ENCODE data around the gene LTC4S. TPM values are rescaled to one million over a fixed set of nuclear protein-coding genes. Genes with fewer than 3 reads are reported as not detected.

Gene LTC4S
- total and polyA plus RNA-seq, 2 donors (not counting 3 experiments of a cell fraction or from before 2014, with no cell fraction given): 0.95 to 6.3 TPM

DNA sequence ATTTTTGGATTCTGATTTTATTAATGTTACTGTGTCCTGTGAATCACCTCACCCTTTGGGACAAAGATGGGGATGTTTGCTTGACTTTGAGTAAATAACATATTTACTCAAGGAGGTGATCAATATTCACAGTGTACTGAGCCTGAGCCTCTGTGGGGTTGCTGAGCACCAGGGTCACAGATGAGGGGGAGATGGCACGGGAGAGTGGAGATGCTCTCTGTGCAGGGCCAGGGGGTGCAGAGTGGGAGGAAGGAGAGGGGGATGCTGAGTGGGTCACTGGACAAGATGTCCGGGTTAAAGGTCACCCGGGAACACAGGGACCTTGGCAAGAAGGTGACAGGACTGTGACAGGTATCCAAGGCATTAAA is 30.9 kb downstream of the LTC4S start:
- ChIA-PET CTCF (interaction anchor here (1.6 kb wide), 1 partner anchor 23 kb away, joined by 8 read pairs; no protein-coding TSS in a partner anchor), POLR2A (no interaction called here)
- Histone ChIP-seq H3K4me1 (ENCODE audit: control insufficient read depth, extremely low read depth, insufficient read depth, low read length) (peaks cover 23% of the 10 kb centered on the region), H3K4me2 (ENCODE audit: insufficient read depth, low read length) (no peak overlapping the region), H3K36me3 (ENCODE audit: control insufficient read depth in 2 of 2, extremely low read depth in 1 of 2, insufficient read depth in 2 of 2, low read length in 2 of 2) (peaks cover 30 to 52% of the 10 kb centered on the region in 2 experiments), H3K27ac (ENCODE audit: insufficient read depth, low read depth, low read length) (no peak overlapping the region), H3K9me1 (replicated peaks; ENCODE audit: control insufficient read depth, extremely low read depth, insufficient read depth, low read length) (no peaks in the 10 kb centered on the region), H2AFZ (ENCODE audit: low read depth, low read length) (no peak overlapping the region), H3K9me3 (replicated peaks; ENCODE audit: control insufficient read depth, insufficient read depth, low read length) (no peaks in the 10 kb centered on the region), H3K9ac (replicated peaks; ENCODE audit: extremely low read depth, insufficient read depth, low read length) (no peak overlapping the region), H3K27me3 (ENCODE audit: control insufficient read depth in 2 of 2, insufficient read depth in 2 of 2, low read length in 2 of 2) (no peaks in the 10 kb centered on the region), H3K4me3 (replicated peaks in 1 of 3; ENCODE audit: insufficient read depth in 1 of 3, low read depth in 1 of 3, low read length in 3 of 3) (no peak overlapping the region), H3K79me2 (ENCODE audit: control insufficient read depth, insufficient read depth, low read length) (peaks cover 56% of the 10 kb centered on the region), H4K20me1 (replicated peaks; ENCODE audit: control insufficient read depth, extremely low read depth, insufficient read depth, low read length) (peaks cover 10% of the 10 kb centered on the region)
- DNase-seq (ENCODE audit: low read depth, low spot score) (no peak), FAIRE-seq (no peak)
- dilution Hi-C loops (cut with MboI; ENCODE audit: extremely low pct_ligation_motif_present, low sequenced_read_pairs): no loop called here
- TF ChIP-seq, protein P1, sequence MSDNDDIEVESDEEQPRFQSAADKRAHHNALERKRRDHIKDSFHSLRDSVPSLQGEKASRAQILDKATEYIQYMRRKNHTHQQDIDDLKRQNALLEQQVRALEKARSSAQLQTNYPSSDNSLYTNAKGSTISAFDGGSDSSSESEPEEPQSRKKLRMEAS (IDR thresholded peaks at IDR 0.05; ENCODE audit: insufficient read depth, insufficient read length): no peak
- TF ChIP-seq POLR2AphosphoS5 (IDR thresholded peaks at IDR 0.05; ENCODE audit: insufficient read depth, low read depth, low read length): no peak
- TF ChIP-seq, protein P2, sequence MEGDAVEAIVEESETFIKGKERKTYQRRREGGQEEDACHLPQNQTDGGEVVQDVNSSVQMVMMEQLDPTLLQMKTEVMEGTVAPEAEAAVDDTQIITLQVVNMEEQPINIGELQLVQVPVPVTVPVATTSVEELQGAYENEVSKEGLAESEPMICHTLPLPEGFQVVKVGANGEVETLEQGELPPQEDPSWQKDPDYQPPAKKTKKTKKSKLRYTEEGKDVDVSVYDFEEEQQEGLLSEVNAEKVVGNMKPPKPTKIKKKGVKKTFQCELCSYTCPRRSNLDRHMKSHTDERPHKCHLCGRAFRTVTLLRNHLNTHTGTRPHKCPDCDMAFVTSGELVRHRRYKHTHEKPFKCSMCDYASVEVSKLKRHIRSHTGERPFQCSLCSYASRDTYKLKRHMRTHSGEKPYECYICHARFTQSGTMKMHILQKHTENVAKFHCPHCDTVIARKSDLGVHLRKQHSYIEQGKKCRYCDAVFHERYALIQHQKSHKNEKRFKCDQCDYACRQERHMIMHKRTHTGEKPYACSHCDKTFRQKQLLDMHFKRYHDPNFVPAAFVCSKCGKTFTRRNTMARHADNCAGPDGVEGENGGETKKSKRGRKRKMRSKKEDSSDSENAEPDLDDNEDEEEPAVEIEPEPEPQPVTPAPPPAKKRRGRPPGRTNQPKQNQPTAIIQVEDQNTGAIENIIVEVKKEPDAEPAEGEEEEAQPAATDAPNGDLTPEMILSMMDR (IDR thresholded peaks at IDR 0.05; ENCODE audit: extremely low read depth in 1 of 2, insufficient read depth in 1 of 2, low read depth in 1 of 2, low read length in 2 of 2): no peak
- TF ChIP-seq FOS (IDR thresholded peaks at IDR 0.05; ENCODE audit: borderline replicate concordance, insufficient read depth, low read length): no peak
- no peak for TF ChIP-seq POLR2A (IDR thresholded peaks at IDR 0.05; ENCODE audit: low read depth, low read length)
- no peak for TF ChIP-seq MYC (IDR thresholded peaks at IDR 0.05; ENCODE audit: low read depth, low read length)
- TF ChIP-seq GATA2 (IDR thresholded peaks at IDR 0.05; ENCODE audit: insufficient read depth, insufficient read length, low read depth, low read length): no peak
- no peak for TF ChIP-seq EZH2 (IDR thresholded peaks at IDR 0.05; ENCODE audit: borderline replicate concordance, low read depth, low read length, severe bottlenecking)
- no peak for TF ChIP-seq JUN (IDR thresholded peaks at IDR 0.05; ENCODE audit: borderline replicate concordance, insufficient read depth, insufficient read length, low read depth)
- BruUV-seq (replicated peaks): no TSS peak
- intact Hi-C loops (cut with micrococcal nuclease): loop anchor here (5.0 kb wide), 2 partner anchors 248 to 267 kb away; partner anchors contain the start of gene RNF130

Measured in endothelial cell of umbilical vein (primary cell).